Stimulated activated naive CD8-positive, alpha-beta T cell treated with anti-CD3 and anti-CD28 coated beads, Interleukin-15, Interleukin-2, amounts not matched to agents 100 U/mL and 50 U/mL, for 24 hours (primary cell): ENCODE data around the gene CTBP2.

ENCODE experiments used
- ATAC-seq: fragments of 150-1000 bp; cut with Tn5 transposase; one replicate; pipeline ENCODE4 v1.10.0; 2021
- DNase-seq: peaks from one replicate; pipeline ENCODE4 v3.0.0; 2021

Gene CTBP2

DNA sequence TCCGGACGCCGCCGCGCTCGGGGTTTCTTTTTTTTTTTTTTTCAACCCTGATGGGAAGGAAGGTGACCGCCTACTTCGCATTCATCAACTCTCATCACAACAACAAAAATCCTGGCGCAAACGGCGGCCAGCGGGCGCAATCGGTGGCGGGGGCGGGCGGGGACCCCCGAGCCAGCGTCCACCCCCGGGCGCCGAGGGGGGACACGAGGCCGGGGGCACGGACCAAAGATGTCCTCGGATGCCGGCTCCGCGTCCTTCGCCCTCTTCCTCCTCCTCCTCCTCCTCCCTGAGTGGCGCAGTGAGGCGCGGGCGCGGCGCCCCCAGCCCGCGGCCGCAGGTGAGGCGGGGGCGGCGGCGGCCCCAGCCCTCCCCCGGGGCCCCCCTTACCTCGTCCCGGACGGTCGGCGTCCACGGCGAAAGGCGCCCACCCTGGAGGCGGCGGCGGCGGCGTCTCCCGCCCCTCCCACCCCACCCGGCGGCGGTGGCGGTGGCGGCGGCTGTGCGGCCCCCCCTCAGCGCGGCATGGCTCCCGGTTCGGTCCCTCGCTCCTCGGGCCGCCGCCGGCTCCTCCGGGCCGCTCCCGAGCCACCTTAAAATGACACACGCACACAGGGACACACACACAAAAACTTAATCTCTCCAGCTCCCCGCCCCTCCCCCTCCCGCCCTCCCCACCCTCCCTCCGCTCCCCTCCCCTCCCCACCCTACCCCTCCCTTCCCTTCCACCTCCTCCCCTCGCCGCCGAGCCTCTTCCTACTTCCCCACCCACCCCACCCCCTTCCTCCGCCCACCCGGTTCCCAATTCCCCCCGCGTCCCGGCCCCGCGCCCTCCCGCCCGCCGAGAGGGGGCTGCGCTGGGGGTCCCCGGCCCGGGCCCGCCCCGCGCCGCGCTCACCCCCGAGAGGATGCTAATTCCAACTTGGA is at the start of gene CTBP2:
Gene CTBP2, minus strand, starts transcription at position 632 of the 924 bp plus-strand sequence.
- ATAC-seq: no peak

GRCh38 chr10:125209591-125210355 is 49.4 kb upstream of the CTBP2 start:
- no peak for ATAC-seq
- DNase-seq: no peak

More for the DNA sequence above, at the start of gene CTBP2:
- DNase-seq: peak; percentile 9

- no peak for DNase-seq
- ATAC-seq: no peak
These were observed 48.6 kb upstream of the CTBP2 start for GRCh38 chr10:125208854-125209565.

GRCh38 chr10:125206623-125207022 is 46.3 kb upstream of the CTBP2 start:
- ATAC-seq: no peak
- no peak for DNase-seq

GRCh38 chr10:125205431-125205830 is 45.1 kb upstream of the CTBP2 start:
- no peak for DNase-seq
- ATAC-seq: no peak

DNA sequence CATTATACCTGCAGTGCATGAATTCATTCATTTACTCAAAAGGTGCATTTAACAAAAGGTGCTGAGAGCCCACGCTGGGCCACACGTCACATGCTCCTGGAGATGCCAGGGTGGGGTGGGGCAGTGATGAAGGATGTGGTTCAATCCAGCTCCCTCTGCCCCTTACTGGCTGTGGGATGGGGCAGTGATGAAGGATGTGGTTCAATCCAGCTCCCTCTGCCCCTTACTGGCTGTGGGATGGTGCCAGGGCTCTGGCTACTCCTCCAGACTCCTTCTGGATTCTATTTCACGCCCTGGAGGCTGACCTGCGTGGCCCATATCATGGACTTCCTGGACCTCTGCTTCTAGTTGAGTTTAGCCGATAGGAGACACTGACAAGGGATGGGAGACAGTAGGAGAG is 44.0 kb upstream of the CTBP2 start:
- ATAC-seq (no peak), DNase-seq (no peak)

DNA sequence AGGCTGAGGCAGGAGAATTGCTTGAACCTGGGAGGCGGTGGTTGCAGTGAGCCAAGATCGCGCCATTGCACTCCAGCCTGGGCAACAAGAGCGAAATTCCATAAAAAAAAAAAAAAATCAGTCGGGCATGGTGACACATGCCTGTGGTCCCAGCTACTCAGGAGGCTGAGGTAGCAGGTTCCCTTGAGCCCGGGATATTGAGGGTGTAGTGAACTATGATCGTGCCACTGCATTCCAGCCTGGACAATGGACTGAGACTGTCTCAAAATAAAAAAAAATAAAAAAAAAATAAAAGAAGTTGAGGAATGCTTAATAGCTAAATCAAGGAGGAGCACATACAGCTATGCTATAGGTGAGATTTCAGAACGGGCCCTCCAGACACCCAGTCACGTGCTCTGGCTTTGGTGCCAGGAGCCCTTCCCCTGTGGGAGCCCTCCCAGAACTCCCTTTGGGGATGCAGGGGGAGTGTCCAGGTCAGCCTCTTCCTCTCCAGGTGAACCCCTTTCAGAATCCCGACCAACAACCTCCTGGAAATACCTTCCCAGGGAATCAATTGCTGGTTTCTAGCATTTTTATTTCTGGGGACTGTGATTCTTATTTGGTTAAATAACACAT is 42.9 kb upstream of the CTBP2 start:
- no peak for ATAC-seq

DNA sequence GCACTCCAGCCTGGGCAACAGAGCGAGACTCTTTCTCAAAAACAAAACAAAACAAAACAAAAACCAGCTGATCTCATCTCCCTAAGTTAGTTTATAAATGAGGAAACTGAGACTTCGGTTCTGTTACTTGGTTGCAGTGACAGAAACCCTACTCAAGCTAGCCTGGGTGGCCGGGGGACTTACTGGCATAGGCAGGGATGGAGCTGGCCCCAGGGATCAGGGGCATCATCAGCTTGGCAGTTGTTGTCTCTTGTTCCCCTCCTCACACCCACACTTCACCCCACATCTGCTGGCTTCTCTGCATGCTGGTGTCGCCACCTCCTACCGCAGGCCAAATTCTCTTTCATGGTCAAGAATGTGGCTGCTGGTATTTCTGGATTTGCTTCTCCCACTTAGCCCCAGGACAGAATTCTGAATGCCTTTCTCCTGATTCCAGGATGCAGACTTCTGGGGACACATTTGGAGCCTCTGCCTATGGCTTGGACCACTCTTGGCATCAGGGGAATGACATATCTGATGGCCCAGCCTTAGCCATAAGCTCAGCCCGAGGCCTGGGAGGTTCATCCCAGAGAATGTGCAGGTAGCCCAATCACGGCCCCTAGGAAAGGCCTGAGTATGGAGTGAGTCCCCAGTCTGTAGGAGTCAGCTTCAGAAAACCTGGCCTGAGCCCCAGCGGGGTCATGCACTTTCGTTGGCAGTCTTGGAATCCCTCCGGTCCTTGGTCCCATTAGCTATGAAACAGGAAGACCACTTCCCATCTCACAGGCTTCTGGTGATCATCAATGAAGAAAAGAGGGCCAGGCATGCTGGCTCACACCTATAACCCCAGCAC is 41.6 kb upstream of the CTBP2 start:
- no peak for ATAC-seq
- no peak for DNase-seq

More for the DNA sequence above, 42.9 kb upstream of the CTBP2 start:
- DNase-seq: no peak

DNA sequence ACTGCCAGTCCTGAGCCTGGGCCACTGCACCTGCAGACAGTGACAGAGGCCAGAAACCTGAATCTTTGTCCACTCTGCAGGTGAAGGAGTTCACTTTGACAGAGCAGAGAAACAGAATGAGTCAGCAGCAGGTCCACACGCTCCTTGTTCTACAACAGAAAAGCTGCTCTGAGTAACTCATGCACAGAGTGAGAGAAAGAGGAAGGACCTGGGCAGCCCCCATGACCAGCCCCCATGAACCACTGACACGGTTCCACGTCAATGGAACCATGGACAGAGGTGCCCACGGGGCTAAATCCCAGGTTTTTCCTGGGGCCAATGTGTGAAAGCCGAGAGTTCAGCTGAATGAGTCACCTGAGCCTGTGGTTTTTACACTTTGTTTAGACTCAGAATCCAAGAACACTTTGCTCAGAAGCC is 40.8 kb upstream of the CTBP2 start:
- DNase-seq: no peak
- ATAC-seq: peak; percentile 59

- DNase-seq (no peak), ATAC-seq (no peak)
These were observed 40.0 kb upstream of the CTBP2 start for GRCh38 chr10:125200396-125200795.

- no peak for DNase-seq
- ATAC-seq: no peak
These were observed 38.9 kb upstream of the CTBP2 start for GRCh38 chr10:125199270-125199669.

DNA sequence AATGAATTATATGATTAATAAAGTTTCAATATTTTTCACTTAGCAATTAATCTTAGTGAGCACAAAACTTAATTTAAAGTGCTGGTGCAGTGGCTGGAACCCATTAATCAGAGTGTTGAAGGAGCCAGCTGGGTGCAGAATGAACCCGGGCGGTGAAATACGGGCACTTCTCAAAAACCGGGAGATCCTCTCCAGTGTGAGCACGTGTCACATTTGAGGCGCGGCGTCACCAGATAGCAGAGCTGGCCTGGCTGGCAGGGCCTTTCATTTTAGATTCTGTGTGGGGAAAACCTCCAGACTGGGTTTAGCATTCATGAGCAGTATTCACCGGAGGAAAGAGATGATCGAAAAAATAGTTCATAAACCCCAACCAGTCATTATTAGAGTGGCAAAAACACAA is 34.5 kb upstream of the CTBP2 start:
- no peak for DNase-seq
- no peak for ATAC-seq

DNA sequence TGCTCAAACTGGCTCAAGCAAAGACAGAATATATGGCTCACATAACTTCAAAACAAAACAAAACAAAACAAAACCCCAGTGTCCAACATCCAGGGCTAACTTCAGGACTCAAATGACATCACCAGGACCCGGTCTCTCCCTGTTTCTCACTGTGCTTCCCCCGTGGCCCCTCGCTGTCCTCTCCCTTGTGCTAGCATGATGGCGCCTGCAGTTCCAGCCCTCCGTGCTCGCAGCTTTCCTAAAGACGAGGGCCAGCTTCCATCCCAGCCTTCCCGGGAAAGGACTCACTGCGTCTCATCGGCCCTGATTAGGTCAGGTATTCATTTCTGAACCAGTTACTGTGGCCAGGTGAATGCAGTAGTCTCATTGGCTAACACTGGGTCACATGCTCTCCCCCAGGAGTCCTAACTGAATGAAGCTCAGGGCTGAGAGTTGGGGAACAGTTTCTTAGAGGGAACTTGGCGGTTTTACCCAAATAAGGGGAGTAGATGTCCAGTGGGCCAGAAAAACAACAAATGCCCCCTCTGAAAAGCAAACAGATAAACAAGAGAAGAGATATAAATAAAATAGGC is 33.0 kb upstream of the CTBP2 start:
- DNase-seq: no peak
- ATAC-seq: no peak

DNA sequence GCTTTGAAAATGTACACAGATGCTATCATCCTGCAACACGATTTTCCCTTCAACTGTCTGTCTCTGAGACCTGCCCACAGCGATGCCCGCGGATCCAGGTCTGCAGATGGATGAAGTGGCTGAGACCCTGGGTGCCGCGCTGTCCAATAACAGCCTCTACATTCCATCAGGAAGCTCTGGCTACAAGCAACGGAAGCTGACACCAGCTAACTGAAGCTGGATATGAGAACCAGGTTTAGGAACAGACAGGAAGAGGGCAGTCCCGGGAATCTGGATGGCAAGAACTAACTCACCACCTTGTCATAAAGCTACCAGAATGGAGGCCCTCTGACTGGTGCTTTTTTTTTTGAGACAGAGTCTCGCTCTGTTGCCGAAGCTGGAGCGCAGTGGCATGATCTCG is 32.3 kb upstream of the CTBP2 start:
- no peak for ATAC-seq
- DNase-seq: no peak

GRCh38 chr10:125192005-125192404 is 31.6 kb upstream of the CTBP2 start:
- ATAC-seq (no peak), DNase-seq (no peak)

GRCh38 chr10:125190946-125191345 is 30.6 kb upstream of the CTBP2 start:
- no peak for ATAC-seq
- DNase-seq: no peak

- DNase-seq: no peak
These were observed 30.1 kb upstream of the CTBP2 start for GRCh38 chr10:125190414-125190813.

DNA sequence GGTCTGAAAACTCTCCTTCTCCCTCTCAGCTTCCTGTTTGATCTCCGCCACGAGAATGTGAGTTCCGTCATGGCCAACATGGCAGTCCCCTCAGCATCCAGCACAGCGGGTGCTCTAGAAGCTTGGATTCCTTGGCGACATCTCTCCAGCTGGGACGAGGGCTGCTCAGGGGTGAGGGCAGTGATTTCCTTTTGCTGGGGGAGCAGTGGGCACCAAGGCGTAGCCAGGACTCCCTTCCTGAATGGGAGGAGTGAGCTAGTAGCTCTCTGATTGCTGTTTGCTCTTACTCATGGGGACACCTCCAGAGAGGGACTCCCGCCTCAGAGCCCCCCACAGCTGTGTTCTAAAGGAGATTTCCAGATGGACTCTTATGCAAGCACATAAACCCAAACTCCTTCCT is 28.8 kb upstream of the CTBP2 start:
- ATAC-seq (no peak), DNase-seq (no peak)

More at GRCh38 chr10:125190414-125190813, 30.1 kb upstream of the CTBP2 start:
- no peak for ATAC-seq

- DNase-seq (no peak), ATAC-seq (no peak)
These were observed 27.2 kb upstream of the CTBP2 start for GRCh38 chr10:125187238-125188194.
